ENCODE data around the gene ARFGAP2. TPM values are rescaled to one million over a fixed set of nuclear protein-coding genes. Genes with fewer than 3 reads are reported as not detected.

The ARFGAP2 gene
- total RNA-seq, 1 experiment from 2014 or later = 97.5 TPM

DNA sequence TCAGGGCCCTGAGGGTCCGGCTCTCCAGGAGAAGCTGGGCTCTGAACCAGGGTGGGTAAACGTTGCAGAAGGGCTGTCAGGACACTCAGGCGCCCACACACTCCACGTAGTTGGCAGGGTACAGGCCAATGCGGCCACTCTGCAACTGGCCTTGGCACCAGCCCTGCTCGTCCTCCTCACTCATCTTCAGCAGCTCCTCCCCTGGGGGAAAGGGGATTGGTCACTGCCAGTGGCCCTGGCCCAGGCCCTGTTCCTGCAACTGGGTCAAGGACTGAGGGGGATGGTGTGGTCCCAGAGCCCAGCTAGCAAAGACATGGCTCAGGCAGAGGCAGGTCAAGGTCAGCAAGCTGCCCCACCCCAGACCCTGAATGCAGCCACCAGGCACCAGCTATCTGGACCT lies 1.2 kb upstream of the ARFGAP2 start:
- POLR2A ChIA-PET (ENCODE audit: unreplicated experiment) = no interaction called here
- BruUV-seq (replicated peaks) = no TSS peak
- ATAC-seq = no peak

DNA sequence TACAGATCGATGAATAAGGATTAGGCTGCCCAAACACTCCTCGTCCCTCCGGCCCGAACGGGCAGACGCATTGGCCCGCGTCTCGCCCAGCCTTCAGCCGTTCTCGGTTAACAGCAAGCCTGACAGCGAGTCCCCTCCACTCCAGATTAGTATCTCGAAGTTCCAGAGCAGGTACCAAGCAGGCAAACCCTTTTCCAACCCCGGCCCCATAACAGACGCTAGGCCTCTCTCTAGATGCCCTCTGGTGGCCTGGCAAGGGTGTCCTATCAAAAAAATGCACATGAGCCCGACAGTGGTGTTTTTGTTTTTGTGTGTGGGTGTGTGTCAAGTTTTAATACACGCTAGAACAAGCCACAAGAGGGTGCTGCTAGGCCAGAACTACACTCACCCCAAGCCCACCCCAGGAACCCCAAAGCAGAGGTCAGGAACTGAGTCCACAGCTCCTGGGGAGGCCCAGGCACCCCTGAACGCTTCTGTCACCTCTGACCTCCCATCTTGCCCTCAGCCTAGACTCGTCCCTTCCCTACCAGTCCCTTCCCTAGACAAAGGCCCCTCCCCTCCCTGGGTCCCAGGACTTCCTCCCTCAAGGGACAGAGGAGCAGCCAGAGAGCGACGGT lies 658 bp upstream of the ARFGAP2 start:
- POLR2A ChIA-PET (ENCODE audit: unreplicated experiment) = no interaction called here
- BruUV-seq (replicated peaks) = TSS peak; percentile 37
- Histone ChIP-seq H4K20me1 (ENCODE audit: low read length) (no peaks in the 10 kb centered on the region), H3K36me3 (ENCODE audit: low read depth, low read length) (peaks cover 28% of the 10 kb centered on the region; the same call in 1 of the 2 replicates), H3K4me1 (ENCODE audit: insufficient read depth, low read length) (0 out of 2 replicates have a peak, but pooled peaks cover 8% of the 10 kb centered on the region), H3K4me3 (ENCODE audit: low read length) (peak overlapping the region; percentile 94), H3K27ac (ENCODE audit: low read length) (peak overlapping the region; percentile 77), H3K4me2 (ENCODE audit: low read length) (peak overlapping the region; percentile 99), H3K9me3 (ENCODE audit: low read length) (no peaks in the 10 kb centered on the region), H3F3A (ENCODE audit: low read length, unreplicated experiment) (no peaks in the 10 kb centered on the region), H3K9ac (ENCODE audit: low read length) (peak overlapping the region; percentile 99), H3K27me3 (ENCODE audit: low read length) (no peaks in the 10 kb centered on the region), H3K79me2 (ENCODE audit: low read length) (peaks cover 48% of the 10 kb centered on the region), H3K9me2 (replicated peaks; ENCODE audit: low read length) (no peaks in the 10 kb centered on the region), H2AFZ (ENCODE audit: low read length) (peak overlapping the region; percentile 95)
- CTCF ChIA-PET = interaction anchor here (1.5 kb wide), 1 partner anchor 82 kb away, joined by 4 read pairs; no protein-coding TSS in a partner anchor
- DNase-seq (peak; percentile 67), ATAC-seq (peak; percentile 62)
- intact Hi-C loops (cut with micrococcal nuclease) = loop anchor here (1.0 to 2.0 kb wide), 6 partner anchors 37 to 178 kb away; partner anchors contain the start of genes ACP2 and DDB2
- no peak for TF ChIP-seq EZH2phosphoT487 (IDR thresholded peaks at IDR 0.05; ENCODE audit: borderline replicate concordance, low read length)
- TF ChIP-seq, protein P1, sequence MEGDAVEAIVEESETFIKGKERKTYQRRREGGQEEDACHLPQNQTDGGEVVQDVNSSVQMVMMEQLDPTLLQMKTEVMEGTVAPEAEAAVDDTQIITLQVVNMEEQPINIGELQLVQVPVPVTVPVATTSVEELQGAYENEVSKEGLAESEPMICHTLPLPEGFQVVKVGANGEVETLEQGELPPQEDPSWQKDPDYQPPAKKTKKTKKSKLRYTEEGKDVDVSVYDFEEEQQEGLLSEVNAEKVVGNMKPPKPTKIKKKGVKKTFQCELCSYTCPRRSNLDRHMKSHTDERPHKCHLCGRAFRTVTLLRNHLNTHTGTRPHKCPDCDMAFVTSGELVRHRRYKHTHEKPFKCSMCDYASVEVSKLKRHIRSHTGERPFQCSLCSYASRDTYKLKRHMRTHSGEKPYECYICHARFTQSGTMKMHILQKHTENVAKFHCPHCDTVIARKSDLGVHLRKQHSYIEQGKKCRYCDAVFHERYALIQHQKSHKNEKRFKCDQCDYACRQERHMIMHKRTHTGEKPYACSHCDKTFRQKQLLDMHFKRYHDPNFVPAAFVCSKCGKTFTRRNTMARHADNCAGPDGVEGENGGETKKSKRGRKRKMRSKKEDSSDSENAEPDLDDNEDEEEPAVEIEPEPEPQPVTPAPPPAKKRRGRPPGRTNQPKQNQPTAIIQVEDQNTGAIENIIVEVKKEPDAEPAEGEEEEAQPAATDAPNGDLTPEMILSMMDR (conservative IDR thresholded peaks at IDR 0.05; ENCODE audit: low read depth, low read length) = peak; percentile 76
- TF ChIP-seq EZH2 (IDR thresholded peaks at IDR 0.05; ENCODE audit: low read length, unreplicated experiment) = no peak

More for the DNA sequence above, 1.2 kb upstream of the ARFGAP2 start:
- H3K27ac ChIP-seq (ENCODE audit: low read length) = no peak overlapping the region
- H3K79me2 ChIP-seq (ENCODE audit: low read length) = peaks cover 47% of the 10 kb centered on the region
- no peak for DNase-seq
- intact Hi-C loops (cut with micrococcal nuclease) = loop anchor here (1.0 to 2.0 kb wide), 6 partner anchors 37 to 177 kb away; partner anchors contain the start of genes ACP2 and DDB2
- no peaks in the 10 kb centered on the region for H3K9me2 ChIP-seq (replicated peaks; ENCODE audit: low read length)
- H2AFZ ChIP-seq (ENCODE audit: low read length) = no peak overlapping the region
- H3K4me2 ChIP-seq (ENCODE audit: low read length) = peak overlapping the region; percentile 99
- H3K36me3 ChIP-seq (ENCODE audit: low read depth, low read length) = peaks cover 27% of the 10 kb centered on the region; the same call in 1 of the 2 replicates
- H3K9me3 ChIP-seq (ENCODE audit: low read length) = no peaks in the 10 kb centered on the region
- H3K9ac ChIP-seq (ENCODE audit: low read length) = no peak overlapping the region
- H3K4me3 ChIP-seq (ENCODE audit: low read length) = peak overlapping the region; percentile 94; the same call in 1 of the 2 replicates
- 0 out of 2 replicates have a peak, but pooled peaks cover 8% of the 10 kb centered on the region for H3K4me1 ChIP-seq (ENCODE audit: insufficient read depth, low read length)
- H3F3A ChIP-seq (ENCODE audit: low read length, unreplicated experiment) = no peaks in the 10 kb centered on the region
- TF ChIP-seq EZH2phosphoT487 (IDR thresholded peaks at IDR 0.05; ENCODE audit: borderline replicate concordance, low read length) (no peak), EZH2 (IDR thresholded peaks at IDR 0.05; ENCODE audit: low read length, unreplicated experiment) (no peak)
- no peaks in the 10 kb centered on the region for H3K27me3 ChIP-seq (ENCODE audit: low read length)
- no peaks in the 10 kb centered on the region for H4K20me1 ChIP-seq (ENCODE audit: low read length)
- CTCF ChIA-PET = interaction anchor here (1.5 kb wide), 1 partner anchor 81 kb away, joined by 4 read pairs; no protein-coding TSS in a partner anchor

DNA sequence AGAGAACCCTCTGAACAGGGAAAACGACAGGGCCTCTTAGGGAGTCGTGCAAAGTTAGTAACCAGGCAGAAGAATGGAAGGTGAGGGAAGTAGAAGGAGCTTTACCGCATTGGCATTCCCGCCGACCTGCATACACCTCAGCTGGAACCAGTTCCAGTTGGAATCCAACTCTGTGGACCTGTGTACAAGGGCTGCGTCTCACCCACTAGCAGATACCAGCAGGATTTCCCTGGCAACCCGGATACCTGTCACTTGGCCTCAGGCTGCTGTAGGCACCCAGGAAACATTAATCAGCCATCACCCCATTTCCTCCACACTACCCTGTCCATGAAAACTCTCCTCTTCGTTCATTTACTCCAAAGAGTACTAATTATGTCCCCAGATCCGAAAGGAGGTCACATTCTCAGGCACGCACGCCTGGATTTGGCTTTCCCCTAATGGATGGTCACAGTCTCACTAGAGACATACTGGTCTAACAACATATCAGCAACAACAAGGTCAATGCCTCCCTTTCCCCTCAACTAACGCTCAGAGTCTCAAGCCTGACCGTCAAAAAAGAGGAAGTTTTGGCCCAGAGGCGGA lies 842 bp downstream of the ARFGAP2 start:
- H3K27ac ChIP-seq (ENCODE audit: low read length) = peak overlapping the region; percentile 72
- H3K79me2 ChIP-seq (ENCODE audit: low read length) = peaks cover 56% of the 10 kb centered on the region
- ATAC-seq = no peak
- no peaks in the 10 kb centered on the region for H3K27me3 ChIP-seq (ENCODE audit: low read length)
- H4K20me1 ChIP-seq (ENCODE audit: low read length) = no peaks in the 10 kb centered on the region
- TF ChIP-seq, protein P1 (conservative IDR thresholded peaks at IDR 0.05; ENCODE audit: low read depth, low read length) = no peak
- TF ChIP-seq EZH2phosphoT487 (IDR thresholded peaks at IDR 0.05; ENCODE audit: borderline replicate concordance, low read length) (no peak), EZH2 (IDR thresholded peaks at IDR 0.05; ENCODE audit: low read length, unreplicated experiment) (no peak)
- H3K9me2 ChIP-seq (replicated peaks; ENCODE audit: low read length) = no peaks in the 10 kb centered on the region
- BruUV-seq (replicated peaks) = no TSS peak
- H3K36me3 ChIP-seq (ENCODE audit: low read depth, low read length) = peaks cover 38% of the 10 kb centered on the region; the same call in 1 of the 2 replicates
- intact Hi-C loops (cut with micrococcal nuclease) = loop anchor here (2.0 kb wide), 2 partner anchors 39 to 73 kb away; partner anchors contain the start of genes ACP2 and DDB2
- 0 out of 2 replicates have a peak, but pooled peaks cover 8% of the 10 kb centered on the region for H3K4me1 ChIP-seq (ENCODE audit: insufficient read depth, low read length)
- ChIA-PET POLR2A (ENCODE audit: unreplicated experiment) (no interaction called here), CTCF (no interaction called here)
- H3F3A ChIP-seq (ENCODE audit: low read length, unreplicated experiment) = no peaks in the 10 kb centered on the region
- DNase-seq = peak; percentile 13
- peak overlapping the region; percentile 85 for H3K4me2 ChIP-seq (ENCODE audit: low read length)
- peak overlapping the region; percentile 99 for H3K9ac ChIP-seq (ENCODE audit: low read length)
- peak overlapping the region; percentile 94 for H3K4me3 ChIP-seq (ENCODE audit: low read length)
- peak overlapping the region; percentile 70 for H2AFZ ChIP-seq (ENCODE audit: low read length)
- H3K9me3 ChIP-seq (ENCODE audit: low read length) = no peaks in the 10 kb centered on the region
